A549 (cell line): ENCODE results near the gene PLCH1. TPM values are rescaled to one million over a fixed set of nuclear protein-coding genes. Genes with fewer than 3 reads are reported as not detected.
A peak's percentile ranks its signal among the peaks of the same experiment; 100 is the strongest.

ENCODE experiments used
- ATAC-seq, 2 experiments: fragments of 200-7000 bp in 1 of 2; fragments of >200 bp in 1 of 2; cut with Nextera tagmentation in 1 of 2; cut with Tn5 transposase in 1 of 2; 3 replicates each; pipeline versions ENCODE4 v1.8.0 to v1.9.1; 2018 to 2020; ENCODE audit warnings: mild to moderate bottlenecking in 1 of 2, moderate library complexity in 1 of 2
- CTCF ChIA-PET: fragments of 300-600 bp; sonication (Branson Sonifier 250); formaldehyde crosslinking; extraction: SDS; loops from one replicate; lab custom pipeline; 2021; ENCODE audit warnings: antibody characterized with exemption, inconsistent platforms; lab: Yijun Ruan, JAX
- POLR2A ChIA-PET: fragments of 350-600 bp; formaldehyde crosslinking; extraction: SDS; loops from one replicate; lab custom pipeline; 2021; ENCODE audit warnings: antibody characterized with exemption, inconsistent platforms; lab: Yijun Ruan, JAX
- DNase-seq, 2 experiments: peaks; one replicate each; pipeline versions ENCODE4 v3.0.0 to v3.0.0-alpha.2; 2011 to 2016; ENCODE audit warnings: low read depth in 1 of 2, low spot score in 1 of 2
- FAIRE-seq: peaks from 2 replicates; lab custom pipeline; 2011; peaks lifted over from hg19 to GRCh38; lab: Jason Lieb, UNC
- H3K27ac ChIP-seq, 2 experiments: fragments of >200 bp; sonication (Bioruptor Twin); formaldehyde crosslinking; 3 replicates each; pipeline ENCODE4 v1.5.1; 2016 to 2017
- H3K4me1 ChIP-seq: fragments of >200 bp; sonication (Bioruptor Twin); formaldehyde crosslinking; 3 replicates; pipeline ENCODE4 v1.6.1; 2016
- H3K4me2 ChIP-seq: fragments of >200 bp; sonication (Bioruptor Twin); formaldehyde crosslinking; 3 replicates; pipeline ENCODE4 v1.6.1; 2016
- H3K4me3 ChIP-seq: fragments of >200 bp; sonication (Bioruptor Twin); formaldehyde crosslinking; 3 replicates; pipeline ENCODE4 v1.5.1; 2016
- H3K9me3 ChIP-seq: fragments of >200 bp; sonication (Bioruptor Twin); formaldehyde crosslinking; 3 replicates; pipeline ENCODE4 v1.6.1; 2016
- BCL3 ChIP-seq: fragments of >200 bp; sonication (Bioruptor Twin); formaldehyde crosslinking; IDR thresholded peaks from 3 replicates; pipeline ENCODE4 v1.6.1; 2016
- BHLHE40 ChIP-seq: IDR thresholded peaks from 2 replicates; pipeline ENCODE4 v1.6.1; 2012; ENCODE audit warnings: low read depth, low read length, inconsistent platforms
- CBX2 ChIP-seq: fragments of 200-600 bp; sonication (generic); IDR thresholded peaks from 2 replicates; pipeline ENCODE4 v1.6.1; 2016; ENCODE audit warnings: low read depth, mild to moderate bottlenecking, borderline replicate concordance
- CHD4 ChIP-seq: fragments of 200-600 bp; sonication (generic); IDR thresholded peaks from 2 replicates; pipeline ENCODE4 v1.6.1; 2016; ENCODE audit warnings: antibody characterized with exemption, mild to moderate bottlenecking, borderline replicate concordance
- E2F6 ChIP-seq: IDR thresholded peaks from 2 replicates; pipeline ENCODE4 v1.6.1; 2012; ENCODE audit warnings: low read depth, borderline replicate concordance
- FOXS1 ChIP-seq: fragments of 250-450 bp; sonication (Bioruptor Pico); IDR thresholded peaks from 2 replicates; pipeline ENCODE4 v1.5.0; 2020; ENCODE audit warnings: mild to moderate bottlenecking, moderate library complexity
- GATA3 ChIP-seq: IDR thresholded peaks from 2 replicates; pipeline ENCODE4 v1.6.1; 2012; ENCODE audit warnings: borderline replicate concordance
- HEYL ChIP-seq: fragments of 250-450 bp; sonication (Bioruptor Pico); IDR thresholded peaks from 2 replicates; pipeline ENCODE4 v1.8.0; 2021; ENCODE audit warnings: mild to moderate bottlenecking, moderate library complexity
- HMGXB4 ChIP-seq: fragments of 250-450 bp; sonication (Bioruptor Pico); IDR thresholded peaks from 2 replicates; pipeline ENCODE4 v1.5.0; 2021; ENCODE audit warnings: mild to moderate bottlenecking, moderate library complexity, borderline replicate concordance
- HOXB13 ChIP-seq: fragments of 250-450 bp; sonication (Bioruptor Pico); IDR thresholded peaks from 2 replicates; pipeline ENCODE4 v1.5.0; 2020; ENCODE audit warnings: low read depth, mild to moderate bottlenecking, moderate library complexity
- RAD21 ChIP-seq, 2 experiments: fragments of >200 bp in 1 of 2; sonication (Bioruptor Twin) in 1 of 2; formaldehyde crosslinking in 1 of 2; IDR thresholded peaks in 1 of 2; conservative IDR thresholded peaks in 1 of 2; 2 replicates in 1 of 2; 3 replicates in 1 of 2; pipeline ENCODE4 v1.6.1; 2012 to 2018; ENCODE audit warnings: inconsistent platforms in 1 of 2
- RARB ChIP-seq: fragments of 250-450 bp; sonication (Bioruptor Pico); IDR thresholded peaks from 2 replicates; pipeline ENCODE4 v1.8.0; 2021; ENCODE audit warnings: mild to moderate bottlenecking, moderate library complexity
- RFX5 ChIP-seq: fragments of 450-650 bp; IDR thresholded peaks from 2 replicates; pipeline ENCODE4 v1.7.1; 2014; ENCODE audit warnings: antibody characterized with exemption, mild to moderate bottlenecking, moderate library complexity
- RNF2 ChIP-seq: fragments of 200-600 bp; sonication (generic); IDR thresholded peaks from 2 replicates; pipeline ENCODE4 v1.6.1; 2016; ENCODE audit warnings: low read depth, mild to moderate bottlenecking, antibody characterized with exemption, moderate library complexity, borderline replicate concordance
- ZNF302 ChIP-seq: fragments of 250-450 bp; sonication (Bioruptor Pico); IDR thresholded peaks from 2 replicates; pipeline ENCODE4 v1.9.0; 2021; ENCODE audit warnings: inconsistent platforms, mild to moderate bottlenecking, moderate library complexity
- ZSCAN20 ChIP-seq: fragments of 250-450 bp; sonication (Bioruptor Pico); IDR thresholded peaks from 2 replicates; pipeline ENCODE4 v1.8.0; 2022; ENCODE audit warnings: mild to moderate bottlenecking, moderate library complexity
- WGBS: methylation state at CpG from one replicate; pipeline ENCODE4 v1.1.6; 2017; ENCODE audit errors: missing lambda C conversion rate; 5-methylcytosine and 5-hydroxymethylcytosine counted together
- polyA plus RNA-seq, 4 experiments: library from polyadenylated mRNA; depleted of rRNA in 3 of 4; stranded (reverse); fragments of >200 nt; fragmentation: RNase III in 1 of 4; extraction: RNeasy Plus Mini Kit Qiagen cat#74134 plus additional on column Dnase treatment in 1 of 4; gene quantifications; 2 replicates in 3 of 4; 3 replicates in 1 of 4; pipeline ENCODE4 v1.2.3, GENCODE V29; 2011 to 2017
- TF ChIP-seq, protein P1 (sequence below): IDR thresholded peaks from 2 replicates; pipeline ENCODE4 v1.6.1; 2012
- TF ChIP-seq, protein P2 (sequence below): fragments of 200-600 bp; sonication (generic); IDR thresholded peaks from 2 replicates; pipeline ENCODE4 v1.6.1; 2016; ENCODE audit warnings: antibody characterized with exemption, mild to moderate bottlenecking, moderate library complexity

Gene PLCH1
- polyA plus RNA-seq, 2 of the 4 experiments (the other 2 are of a cell fraction): 2.1 to 11.1 TPM

- TF ChIP-seq E2F6 (no peak), RNF2 (no peak), RFX5 (no peak), RAD21 (conservative IDR thresholded peaks at IDR 0.05 in 1 of 2, IDR thresholded peaks at IDR 0.05 in 1 of 2) (peak in 1 of 2 experiments; percentile 17; a peak in 2 of 5 replicates), ZSCAN20 (CRISPR knock-in tag) (no peak), CHD4 (no peak), BHLHE40 (no peak), HEYL (CRISPR knock-in tag) (no peak), CBX2 (no peak), ZNF302 (CRISPR knock-in tag) (no peak), FOXS1 (CRISPR knock-in tag) (no peak)
- TF ChIP-seq, protein P1, sequence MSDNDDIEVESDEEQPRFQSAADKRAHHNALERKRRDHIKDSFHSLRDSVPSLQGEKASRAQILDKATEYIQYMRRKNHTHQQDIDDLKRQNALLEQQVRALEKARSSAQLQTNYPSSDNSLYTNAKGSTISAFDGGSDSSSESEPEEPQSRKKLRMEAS: peak; percentile 50; the same call in 1 of the 2 replicates
These were observed 79.8 kb downstream of the PLCH1 start (continued) for GRCh38 chr3:155664925-155665695.

DNA sequence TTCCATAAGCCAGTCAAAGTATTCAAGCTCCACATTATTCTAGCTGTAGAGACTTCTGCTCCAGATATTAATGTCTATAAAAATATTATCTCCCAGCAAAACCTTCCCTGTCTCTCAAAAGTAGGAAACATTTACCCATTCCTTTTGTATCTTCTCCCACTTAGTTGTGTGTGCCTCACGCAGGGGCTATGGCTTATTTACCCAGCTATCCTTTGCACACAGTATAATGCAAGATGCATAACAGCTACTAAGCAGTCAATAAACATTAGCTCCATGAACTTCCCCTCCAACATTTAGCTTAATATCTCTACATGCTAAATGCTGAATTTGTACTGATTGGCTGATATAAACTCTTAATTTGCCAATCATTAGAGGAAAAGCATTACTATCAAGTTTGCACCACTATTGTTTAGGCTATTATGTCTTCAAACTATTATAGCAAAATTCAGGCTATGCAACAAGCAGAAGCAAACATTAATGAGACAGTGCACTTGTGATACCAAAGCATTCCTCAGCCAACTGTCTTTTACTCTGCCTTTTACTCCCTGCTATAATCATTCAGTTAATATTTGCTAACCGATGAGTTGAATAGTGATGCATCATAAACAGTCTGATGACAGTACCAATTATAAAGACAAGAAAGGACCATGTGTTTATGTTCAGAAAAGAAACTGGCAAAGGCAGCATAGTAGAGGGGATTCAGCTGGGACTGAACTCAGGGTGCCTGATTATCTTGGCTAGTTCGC, 81.2 kb downstream of the PLCH1 start:
- DNase-seq (no peak), FAIRE-seq (no peak)
- CTCF ChIA-PET: interaction anchor here (0.6 to 3.1 kb wide), 2 partner anchors 38 to 54 kb away, joined by 3 to 10 read pairs; no protein-coding TSS in a partner anchor
- no peak for TF ChIP-seq HOXB13 (CRISPR knock-in tag)
- no peak for TF ChIP-seq BCL3
- TF ChIP-seq FOXS1 (CRISPR knock-in tag): no peak
- TF ChIP-seq, all 56 proteins: peak for 0
- no peaks in the 10 kb centered on the region for H3K9me3 ChIP-seq
- H3K27ac ChIP-seq: peak overlapping the region; percentile 78
- H3K4me1 ChIP-seq: peaks cover 55% of the 10 kb centered on the region
- H3K4me2 ChIP-seq: peak overlapping the region; percentile 70
- peak in 1 of 2 experiments; percentile 12; a peak in 3 of 6 replicates for ATAC-seq
- H3K4me3 ChIP-seq: no peak overlapping the region
- 26% methylated on average over 3 of the region's 3 CpGs for WGBS
- POLR2A ChIA-PET: no interaction called here

GRCh38 chr3:155661760-155662159, 83.1 kb downstream of the PLCH1 start:
- POLR2A ChIA-PET: no interaction called here
- DNase-seq: peak in 1 of 2 experiments; percentile 14
- Histone ChIP-seq H3K27ac (peak overlapping the region; percentile 15 to 44; a peak in 4 of 6 replicates), H3K9me3 (no peaks in the 10 kb centered on the region), H3K4me3 (no peak overlapping the region), H3K4me2 (peak overlapping the region; percentile 39)
- ATAC-seq: no peak
- no peak for FAIRE-seq
- TF ChIP-seq RARB (CRISPR knock-in tag) (no peak), FOXS1 (CRISPR knock-in tag) (no peak), RNF2 (no peak), HEYL (CRISPR knock-in tag) (no peak), GATA3 (no peak), HMGXB4 (CRISPR knock-in tag) (no peak)
- TF ChIP-seq, protein P2, sequence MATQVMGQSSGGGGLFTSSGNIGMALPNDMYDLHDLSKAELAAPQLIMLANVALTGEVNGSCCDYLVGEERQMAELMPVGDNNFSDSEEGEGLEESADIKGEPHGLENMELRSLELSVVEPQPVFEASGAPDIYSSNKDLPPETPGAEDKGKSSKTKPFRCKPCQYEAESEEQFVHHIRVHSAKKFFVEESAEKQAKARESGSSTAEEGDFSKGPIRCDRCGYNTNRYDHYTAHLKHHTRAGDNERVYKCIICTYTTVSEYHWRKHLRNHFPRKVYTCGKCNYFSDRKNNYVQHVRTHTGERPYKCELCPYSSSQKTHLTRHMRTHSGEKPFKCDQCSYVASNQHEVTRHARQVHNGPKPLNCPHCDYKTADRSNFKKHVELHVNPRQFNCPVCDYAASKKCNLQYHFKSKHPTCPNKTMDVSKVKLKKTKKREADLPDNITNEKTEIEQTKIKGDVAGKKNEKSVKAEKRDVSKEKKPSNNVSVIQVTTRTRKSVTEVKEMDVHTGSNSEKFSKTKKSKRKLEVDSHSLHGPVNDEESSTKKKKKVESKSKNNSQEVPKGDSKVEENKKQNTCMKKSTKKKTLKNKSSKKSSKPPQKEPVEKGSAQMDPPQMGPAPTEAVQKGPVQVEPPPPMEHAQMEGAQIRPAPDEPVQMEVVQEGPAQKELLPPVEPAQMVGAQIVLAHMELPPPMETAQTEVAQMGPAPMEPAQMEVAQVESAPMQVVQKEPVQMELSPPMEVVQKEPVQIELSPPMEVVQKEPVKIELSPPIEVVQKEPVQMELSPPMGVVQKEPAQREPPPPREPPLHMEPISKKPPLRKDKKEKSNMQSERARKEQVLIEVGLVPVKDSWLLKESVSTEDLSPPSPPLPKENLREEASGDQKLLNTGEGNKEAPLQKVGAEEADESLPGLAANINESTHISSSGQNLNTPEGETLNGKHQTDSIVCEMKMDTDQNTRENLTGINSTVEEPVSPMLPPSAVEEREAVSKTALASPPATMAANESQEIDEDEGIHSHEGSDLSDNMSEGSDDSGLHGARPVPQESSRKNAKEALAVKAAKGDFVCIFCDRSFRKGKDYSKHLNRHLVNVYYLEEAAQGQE: no peak
- TF ChIP-seq, all 56 proteins: peak for 0
- H3K4me1 ChIP-seq: peaks cover 52% of the 10 kb centered on the region
- CTCF ChIA-PET: interaction anchor here (1.0 to 3.1 kb wide), 2 partner anchors 40 to 280 kb away, joined by 4 to 10 read pairs; no protein-coding TSS in a partner anchor
